SHP77 treated with DMSO at 0.1 percent for 48 hours (cell line): Measurements from ENCODE around the gene PFKFB4.
"Not testable (repeated sequence)": the region's sequence is repeated elsewhere in the genome, so short reads cannot be mapped to it uniquely, and the experiment has no call there.

Experiments
- DNase-seq: peaks from one replicate; lab custom pipeline; 2025; lab: John Stamatoyannopoulos, UW

PFKFB4 gene

GRCh38 chr3:48558493-48559134, 2.0 kb upstream of the PFKFB4 start:
- DNase-seq: no peak

- DNase-seq: no peak
Measured at GRCh38 chr3:48555949-48556795, 431 bp downstream of the PFKFB4 start.

DNA sequence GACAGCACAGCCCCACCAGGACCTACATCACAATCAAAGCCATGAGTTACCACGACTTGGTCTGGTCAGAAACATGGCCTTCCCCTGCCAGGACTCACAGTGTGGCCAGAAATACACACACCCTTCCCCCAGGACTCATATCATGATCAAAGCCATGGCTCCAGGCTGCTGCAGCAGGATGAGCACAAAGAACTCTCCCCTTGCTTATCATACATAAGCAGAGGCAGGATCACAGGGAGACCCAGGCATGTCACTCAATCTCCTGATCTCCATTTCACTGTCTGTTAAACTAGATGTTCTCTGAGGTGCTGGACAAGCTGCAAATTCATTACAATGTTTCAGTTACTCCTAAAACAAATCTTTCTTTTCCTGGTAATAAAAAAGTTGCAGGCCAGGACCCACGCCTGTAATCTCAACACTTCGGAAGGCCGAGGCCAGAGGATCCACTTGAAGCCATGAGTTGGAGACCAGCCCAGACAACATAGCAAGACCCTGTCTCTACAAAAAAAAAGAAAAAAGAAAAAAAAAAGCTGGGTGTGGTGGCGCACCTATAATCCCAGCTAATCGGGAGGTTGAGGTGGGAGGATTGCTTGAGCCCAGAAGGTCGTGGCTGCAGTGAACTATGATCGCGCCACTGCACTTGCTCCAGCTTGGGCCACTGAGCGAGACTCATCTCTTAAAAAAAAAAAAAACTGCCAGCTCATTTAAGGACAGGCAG, 1.2 kb downstream of the PFKFB4 start:
- no peak for DNase-seq

- no peak for DNase-seq
Measured at GRCh38 chr3:48553886-48554845, 2.4 kb downstream of the PFKFB4 start.

- DNase-seq: no peak
Measured at GRCh38 chr3:48553361-48553760, 3.2 kb downstream of the PFKFB4 start.

GRCh38 chr3:48552111-48552951, 4.3 kb downstream of the PFKFB4 start:
- peak; percentile 61 for DNase-seq

- not testable (repeated sequence) for DNase-seq
Measured at GRCh38 chr3:48551651-48552050, 5.0 kb downstream of the PFKFB4 start.

DNA sequence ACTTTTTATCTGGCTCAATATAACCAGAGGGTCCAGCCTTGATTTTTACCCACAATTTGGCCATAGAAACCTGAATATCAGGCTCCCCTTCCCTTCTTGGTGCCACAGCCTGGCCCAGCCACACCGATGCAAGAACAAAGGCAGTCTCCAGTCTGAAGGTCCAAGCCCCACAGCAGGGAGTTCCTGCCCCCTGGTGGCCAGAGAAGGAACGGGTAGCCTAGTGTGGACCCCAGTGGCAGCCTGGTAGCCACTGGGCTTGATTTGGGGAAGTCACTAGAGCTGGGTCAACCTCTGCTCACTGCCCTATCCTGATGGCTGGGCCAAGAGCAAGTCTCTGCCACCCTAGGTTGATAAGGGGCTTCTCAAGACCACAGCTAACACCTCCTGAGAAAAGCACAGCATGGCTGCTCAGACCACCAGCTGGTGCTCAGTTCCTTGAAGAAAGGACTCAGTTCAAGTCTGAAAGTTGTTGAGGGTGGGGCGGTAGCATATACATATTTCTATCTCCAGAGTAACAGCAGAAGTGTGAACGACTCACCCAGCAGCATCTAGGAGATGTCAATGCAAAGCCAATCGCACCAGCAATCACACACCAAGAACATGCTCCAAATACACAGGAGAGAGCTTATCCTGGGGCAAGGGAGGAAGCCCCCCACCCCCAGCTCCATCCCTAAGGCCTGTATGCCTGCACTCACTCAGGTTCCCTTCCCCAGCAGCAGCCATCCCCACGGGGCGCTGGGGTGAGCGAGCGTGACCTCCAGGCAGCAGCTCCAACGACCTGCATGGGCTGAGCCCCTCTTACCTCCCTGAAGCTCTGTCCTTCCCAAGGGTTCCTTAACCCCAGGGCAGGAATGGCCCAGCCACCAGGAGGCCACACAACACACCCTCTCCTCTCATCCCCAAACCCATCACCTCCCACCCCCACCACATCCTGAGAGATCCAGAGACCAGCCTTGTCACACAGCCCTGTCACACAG, 7.6 kb downstream of the PFKFB4 start:
- DNase-seq: peak; percentile 50

DNA sequence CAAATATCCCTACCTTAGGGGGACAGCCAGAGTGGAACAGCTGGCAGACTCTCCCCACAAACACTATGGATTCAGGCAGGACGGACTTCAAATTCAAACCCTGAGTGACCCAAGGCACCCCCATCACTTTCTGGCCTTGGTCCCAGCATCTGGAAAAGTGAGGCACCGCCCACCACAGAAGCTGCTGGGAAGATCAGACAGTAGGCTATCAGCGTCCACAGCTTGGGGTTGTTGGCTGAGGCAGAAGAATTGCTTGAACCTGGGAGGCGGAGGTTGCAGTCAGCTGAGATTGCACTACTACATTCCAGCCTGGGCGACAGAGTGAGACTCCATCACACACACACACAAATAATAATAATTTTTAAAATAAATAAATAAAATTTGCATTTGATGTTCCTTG, 8.5 kb downstream of the PFKFB4 start:
- DNase-seq: no peak

DNA sequence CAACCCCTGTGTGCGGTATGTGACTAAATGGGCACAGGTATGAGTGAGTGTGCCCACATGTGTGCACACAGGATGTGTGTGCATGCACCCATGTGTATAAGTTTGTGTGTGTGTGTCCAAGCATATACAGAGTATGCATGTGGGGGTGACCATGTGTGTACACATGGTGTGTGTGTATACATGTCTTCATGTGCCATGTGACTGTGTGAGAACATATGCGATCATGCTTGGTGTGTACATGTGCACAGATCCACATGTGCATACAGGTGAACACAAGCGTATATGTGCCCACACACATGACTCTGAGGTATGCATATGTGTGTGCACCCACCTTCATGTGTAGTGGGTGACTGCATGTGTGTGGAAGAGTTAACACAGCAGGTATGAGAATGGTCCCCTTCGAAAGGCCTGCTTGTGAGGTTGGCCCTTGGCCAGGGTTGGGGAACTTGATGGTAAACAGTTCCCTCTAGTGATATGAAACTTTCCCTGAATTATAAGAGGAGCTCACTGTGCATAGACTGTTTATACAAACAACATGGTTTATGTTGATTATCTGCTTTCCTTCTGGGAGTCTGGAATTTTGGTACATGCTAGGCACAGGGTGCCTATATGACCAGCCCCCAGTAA, 10.3 kb downstream of the PFKFB4 start:
- DNase-seq: no peak

DNA sequence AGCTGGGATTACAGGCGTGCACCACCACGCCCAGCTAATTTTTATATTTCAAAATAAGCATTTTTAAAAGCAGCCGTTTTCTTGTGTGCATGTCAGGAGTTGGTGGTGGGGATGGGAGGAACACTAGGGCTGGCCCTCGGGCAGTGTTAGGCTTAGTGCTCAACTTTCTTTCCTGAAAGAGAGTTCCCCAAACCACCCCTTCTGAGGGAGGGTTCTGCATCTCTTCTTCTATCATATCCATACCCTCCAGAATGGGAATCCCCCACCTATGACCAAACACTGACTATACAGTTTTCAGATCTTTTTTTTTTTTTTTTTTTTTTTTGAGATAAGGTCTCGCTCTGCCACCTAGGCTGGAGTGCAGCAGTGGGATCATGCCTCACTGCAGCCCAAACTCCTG, 12.5 kb downstream of the PFKFB4 start:
- DNase-seq: no peak

DNA sequence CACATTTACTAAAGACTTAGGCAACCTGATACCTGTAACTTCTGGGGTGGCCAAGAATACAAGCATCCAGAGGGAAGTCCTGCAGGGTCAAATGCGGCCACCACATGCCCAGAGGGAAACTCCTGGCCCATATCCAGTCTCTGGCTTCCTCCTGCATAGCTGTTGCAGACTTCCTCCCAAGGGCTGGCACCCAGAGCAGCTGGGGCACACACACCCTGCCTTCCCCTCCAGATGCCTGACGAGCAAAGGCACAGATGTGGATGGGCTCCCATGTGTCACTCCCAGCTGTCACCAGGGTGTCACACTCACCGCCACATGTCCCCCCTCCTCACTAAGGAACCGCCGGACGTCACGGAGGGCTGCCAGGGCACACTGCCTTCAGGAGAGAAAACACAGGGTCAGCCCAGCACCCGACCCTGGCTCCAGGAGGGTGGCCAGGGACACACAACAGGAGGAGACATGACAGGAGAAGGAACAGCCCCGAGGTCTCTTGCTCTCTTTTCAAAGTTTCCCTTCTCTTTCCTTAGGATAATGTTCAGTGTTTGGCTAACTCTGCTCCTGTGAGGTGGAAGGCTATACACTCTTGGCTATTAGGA, 13.2 kb downstream of the PFKFB4 start:
- no peak for DNase-seq

GRCh38 chr3:48538451-48538850, 18.2 kb downstream of the PFKFB4 start:
- DNase-seq: no peak

DNA sequence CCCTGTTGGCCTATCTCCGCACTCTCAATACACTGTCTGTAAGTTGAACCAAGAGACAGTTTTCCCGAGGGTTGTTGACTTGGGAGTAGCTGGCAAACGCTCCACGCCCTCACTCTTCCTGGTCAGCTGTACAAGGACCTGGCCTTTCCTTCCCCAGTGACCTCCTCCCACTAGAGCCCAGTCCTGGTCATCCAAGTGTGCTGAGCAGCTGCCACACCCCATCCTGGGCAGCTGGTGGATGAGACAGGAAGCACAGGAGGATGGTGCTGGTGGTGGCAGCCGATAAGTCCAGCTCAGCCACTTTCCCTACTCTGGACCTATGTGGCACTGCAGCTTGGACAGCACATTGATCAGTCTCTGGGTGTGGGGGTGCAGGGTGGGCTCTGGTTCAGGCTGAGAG, 19.8 kb downstream of the PFKFB4 start:
- DNase-seq: no peak

- no peak for DNase-seq
Measured at GRCh38 chr3:48536116-48536515, 20.5 kb downstream of the PFKFB4 start.

- DNase-seq: no peak
Measured at GRCh38 chr3:48535578-48535977, 21.0 kb downstream of the PFKFB4 start.

DNA sequence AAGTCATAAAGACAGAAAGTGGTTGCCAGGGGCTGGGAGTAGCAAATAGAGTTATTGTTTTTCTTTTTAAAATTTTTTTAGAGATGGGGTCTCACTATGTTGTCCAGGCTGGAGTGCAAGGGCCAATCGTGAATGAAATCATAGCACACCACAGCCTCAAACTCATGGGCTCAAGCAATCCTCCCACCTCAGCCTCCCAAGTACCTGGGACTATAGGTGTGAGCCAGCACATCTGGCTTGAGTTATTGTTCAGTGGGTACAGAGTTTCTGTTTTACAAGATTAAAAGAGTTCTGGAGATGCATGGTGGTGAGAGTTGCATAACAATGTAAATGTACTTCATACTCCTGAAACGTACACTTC, 23.6 kb downstream of the PFKFB4 start:
- no peak for DNase-seq

DNA sequence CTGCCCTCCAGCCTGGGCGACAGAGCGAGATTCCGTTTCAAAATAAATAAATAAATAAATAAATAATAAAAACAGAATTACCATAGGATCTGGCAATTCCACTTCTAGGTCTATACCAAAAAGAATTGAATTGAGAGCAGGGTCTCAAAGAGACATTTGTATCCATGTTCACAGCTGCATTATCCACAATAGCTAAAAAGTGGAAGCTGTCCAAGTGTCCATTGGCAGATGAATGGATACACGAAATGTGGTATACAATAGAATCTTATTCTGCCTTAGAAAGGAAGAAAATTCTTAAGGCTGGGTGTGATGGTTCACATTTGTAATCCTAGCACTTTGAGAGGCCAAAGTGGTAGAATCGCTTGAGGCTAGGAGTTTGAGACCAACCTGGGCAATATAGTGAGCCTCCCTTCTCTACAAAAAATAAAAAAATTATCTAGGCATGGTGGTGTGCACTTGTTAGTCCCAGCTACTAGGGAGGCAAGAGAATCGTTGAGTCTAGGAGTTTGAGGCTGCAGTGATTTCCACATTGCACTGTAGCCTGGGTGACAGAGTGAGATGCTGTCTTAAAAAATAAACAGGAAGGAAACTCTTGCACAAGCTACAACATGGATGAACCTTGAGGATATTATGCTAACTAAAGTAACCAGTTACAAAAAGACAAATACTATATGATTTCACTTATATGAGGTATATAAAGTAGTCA, 24.2 kb downstream of the PFKFB4 start:
- no peak for DNase-seq
